ENCODE data around the gene TMPRSS9.

Gene TMPRSS9

DNA sequence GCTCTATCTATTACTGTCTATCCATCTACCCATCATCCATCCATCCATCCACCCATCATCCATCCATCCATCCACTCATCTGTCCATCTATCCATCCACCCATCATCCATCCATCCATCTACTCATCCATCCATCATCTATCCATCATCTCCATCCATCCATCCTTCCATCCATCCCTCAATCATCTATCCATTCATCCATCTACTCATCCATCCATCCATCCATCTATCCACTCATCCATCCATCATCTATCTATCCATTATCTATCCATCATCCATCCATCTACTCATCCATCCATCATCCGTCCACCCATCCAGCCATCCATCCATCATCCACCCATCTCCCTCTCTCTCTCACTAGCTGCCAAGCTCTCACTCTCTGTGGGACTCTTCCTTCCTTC, 80.5 kb downstream of the TMPRSS9 start:
- TF ChIP-seq ARNTL (CRISPR knock-in tag; IDR thresholded peaks at IDR 0.05; ENCODE audit: borderline replicate concordance, low read depth) (no peak), POU6F1 (CRISPR knock-in tag; IDR thresholded peaks at IDR 0.05; ENCODE audit: borderline replicate concordance, low read depth) (no peak), TCF4 (CRISPR knock-in tag; IDR thresholded peaks at IDR 0.05; ENCODE audit: borderline replicate concordance) (no peak), ISL1 (CRISPR knock-in tag; IDR thresholded peaks at IDR 0.05) (no peak), ZNF8 (CRISPR knock-in tag; IDR thresholded peaks at IDR 0.05) (no peak), ZNF70 (CRISPR knock-in tag; IDR thresholded peaks at IDR 0.05) (no peak), SNAI2 (CRISPR knock-in tag; IDR thresholded peaks at IDR 0.05) (no peak), ZFP3 (CRISPR knock-in tag; IDR thresholded peaks at IDR 0.05) (no peak), TOX (CRISPR knock-in tag; IDR thresholded peaks at IDR 0.05; ENCODE audit: borderline replicate concordance) (no peak), GLIS3 (CRISPR knock-in tag; IDR thresholded peaks at IDR 0.05) (no peak), ZC3H10 (CRISPR knock-in tag; IDR thresholded peaks at IDR 0.05) (no peak), CSDC2 (CRISPR knock-in tag; IDR thresholded peaks at IDR 0.05) (no peak), ESRRG (CRISPR knock-in tag; IDR thresholded peaks at IDR 0.05) (no peak)
- TF ChIP-seq, protein P1, sequence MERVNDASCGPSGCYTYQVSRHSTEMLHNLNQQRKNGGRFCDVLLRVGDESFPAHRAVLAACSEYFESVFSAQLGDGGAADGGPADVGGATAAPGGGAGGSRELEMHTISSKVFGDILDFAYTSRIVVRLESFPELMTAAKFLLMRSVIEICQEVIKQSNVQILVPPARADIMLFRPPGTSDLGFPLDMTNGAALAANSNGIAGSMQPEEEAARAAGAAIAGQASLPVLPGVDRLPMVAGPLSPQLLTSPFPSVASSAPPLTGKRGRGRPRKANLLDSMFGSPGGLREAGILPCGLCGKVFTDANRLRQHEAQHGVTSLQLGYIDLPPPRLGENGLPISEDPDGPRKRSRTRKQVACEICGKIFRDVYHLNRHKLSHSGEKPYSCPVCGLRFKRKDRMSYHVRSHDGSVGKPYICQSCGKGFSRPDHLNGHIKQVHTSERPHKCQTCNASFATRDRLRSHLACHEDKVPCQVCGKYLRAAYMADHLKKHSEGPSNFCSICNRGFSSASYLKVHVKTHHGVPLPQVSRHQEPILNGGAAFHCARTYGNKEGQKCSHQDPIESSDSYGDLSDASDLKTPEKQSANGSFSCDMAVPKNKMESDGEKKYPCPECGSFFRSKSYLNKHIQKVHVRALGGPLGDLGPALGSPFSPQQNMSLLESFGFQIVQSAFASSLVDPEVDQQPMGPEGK (CRISPR knock-in tag; IDR thresholded peaks at IDR 0.05; ENCODE audit: borderline replicate concordance) = no peak
- TF ChIP-seq, protein P2, sequence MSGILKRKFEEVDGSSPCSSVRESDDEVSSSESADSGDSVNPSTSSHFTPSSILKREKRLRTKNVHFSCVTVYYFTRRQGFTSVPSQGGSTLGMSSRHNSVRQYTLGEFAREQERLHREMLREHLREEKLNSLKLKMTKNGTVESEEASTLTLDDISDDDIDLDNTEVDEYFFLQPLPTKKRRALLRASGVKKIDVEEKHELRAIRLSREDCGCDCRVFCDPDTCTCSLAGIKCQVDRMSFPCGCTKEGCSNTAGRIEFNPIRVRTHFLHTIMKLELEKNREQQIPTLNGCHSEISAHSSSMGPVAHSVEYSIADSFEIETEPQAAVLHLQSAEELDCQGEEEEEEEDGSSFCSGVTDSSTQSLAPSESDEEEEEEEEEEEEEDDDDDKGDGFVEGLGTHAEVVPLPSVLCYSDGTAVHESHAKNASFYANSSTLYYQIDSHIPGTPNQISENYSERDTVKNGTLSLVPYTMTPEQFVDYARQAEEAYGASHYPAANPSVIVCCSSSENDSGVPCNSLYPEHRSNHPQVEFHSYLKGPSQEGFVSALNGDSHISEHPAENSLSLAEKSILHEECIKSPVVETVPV (CRISPR knock-in tag; IDR thresholded peaks at IDR 0.05) = no peak
- TF ChIP-seq, protein P3, sequence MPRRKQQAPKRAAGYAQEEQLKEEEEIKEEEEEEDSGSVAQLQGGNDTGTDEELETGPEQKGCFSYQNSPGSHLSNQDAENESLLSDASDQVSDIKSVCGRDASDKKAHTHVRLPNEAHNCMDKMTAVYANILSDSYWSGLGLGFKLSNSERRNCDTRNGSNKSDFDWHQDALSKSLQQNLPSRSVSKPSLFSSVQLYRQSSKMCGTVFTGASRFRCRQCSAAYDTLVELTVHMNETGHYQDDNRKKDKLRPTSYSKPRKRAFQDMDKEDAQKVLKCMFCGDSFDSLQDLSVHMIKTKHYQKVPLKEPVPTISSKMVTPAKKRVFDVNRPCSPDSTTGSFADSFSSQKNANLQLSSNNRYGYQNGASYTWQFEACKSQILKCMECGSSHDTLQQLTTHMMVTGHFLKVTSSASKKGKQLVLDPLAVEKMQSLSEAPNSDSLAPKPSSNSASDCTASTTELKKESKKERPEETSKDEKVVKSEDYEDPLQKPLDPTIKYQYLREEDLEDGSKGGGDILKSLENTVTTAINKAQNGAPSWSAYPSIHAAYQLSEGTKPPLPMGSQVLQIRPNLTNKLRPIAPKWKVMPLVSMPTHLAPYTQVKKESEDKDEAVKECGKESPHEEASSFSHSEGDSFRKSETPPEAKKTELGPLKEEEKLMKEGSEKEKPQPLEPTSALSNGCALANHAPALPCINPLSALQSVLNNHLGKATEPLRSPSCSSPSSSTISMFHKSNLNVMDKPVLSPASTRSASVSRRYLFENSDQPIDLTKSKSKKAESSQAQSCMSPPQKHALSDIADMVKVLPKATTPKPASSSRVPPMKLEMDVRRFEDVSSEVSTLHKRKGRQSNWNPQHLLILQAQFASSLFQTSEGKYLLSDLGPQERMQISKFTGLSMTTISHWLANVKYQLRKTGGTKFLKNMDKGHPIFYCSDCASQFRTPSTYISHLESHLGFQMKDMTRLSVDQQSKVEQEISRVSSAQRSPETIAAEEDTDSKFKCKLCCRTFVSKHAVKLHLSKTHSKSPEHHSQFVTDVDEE (CRISPR knock-in tag; IDR thresholded peaks at IDR 0.05) = no peak
- no peak for ATAC-seq

GRCh38 chr19:2441096-2441752, 81.2 kb downstream of the TMPRSS9 start:
- ATAC-seq = no peak
- TF ChIP-seq SNAI2 (CRISPR knock-in tag; IDR thresholded peaks at IDR 0.05) (no peak), POU6F1 (CRISPR knock-in tag; IDR thresholded peaks at IDR 0.05; ENCODE audit: borderline replicate concordance, low read depth) (no peak), RARB (CRISPR knock-in tag; IDR thresholded peaks at IDR 0.05) (no peak), ZFP30 (CRISPR knock-in tag; IDR thresholded peaks at IDR 0.05) (no peak), ZNF8 (CRISPR knock-in tag; IDR thresholded peaks at IDR 0.05) (no peak), PPARA (CRISPR knock-in tag; IDR thresholded peaks at IDR 0.05; ENCODE audit: borderline replicate concordance) (no peak), BACH2 (CRISPR knock-in tag; IDR thresholded peaks at IDR 0.05; ENCODE audit: borderline replicate concordance) (no peak)
- TF ChIP-seq, protein P4, sequence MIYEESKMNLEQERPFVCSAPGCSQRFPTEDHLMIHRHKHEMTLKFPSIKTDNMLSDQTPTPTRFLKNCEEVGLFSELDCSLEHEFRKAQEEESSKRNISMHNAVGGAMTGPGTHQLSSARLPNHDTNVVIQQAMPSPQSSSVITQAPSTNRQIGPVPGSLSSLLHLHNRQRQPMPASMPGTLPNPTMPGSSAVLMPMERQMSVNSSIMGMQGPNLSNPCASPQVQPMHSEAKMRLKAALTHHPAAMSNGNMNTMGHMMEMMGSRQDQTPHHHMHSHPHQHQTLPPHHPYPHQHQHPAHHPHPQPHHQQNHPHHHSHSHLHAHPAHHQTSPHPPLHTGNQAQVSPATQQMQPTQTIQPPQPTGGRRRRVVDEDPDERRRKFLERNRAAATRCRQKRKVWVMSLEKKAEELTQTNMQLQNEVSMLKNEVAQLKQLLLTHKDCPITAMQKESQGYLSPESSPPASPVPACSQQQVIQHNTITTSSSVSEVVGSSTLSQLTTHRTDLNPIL (CRISPR knock-in tag; IDR thresholded peaks at IDR 0.05; ENCODE audit: low read depth) = no peak

Data from SK-N-SH treated with all-trans-retinoic acid at 6 μM for 48 hours (cell line).